ENCODE results near the gene TPGS2.
"Not testable (repeated sequence)": the region's sequence is repeated elsewhere in the genome, so short reads cannot be mapped to it uniquely, and the experiment has no call there.

TPGS2 gene

DNA sequence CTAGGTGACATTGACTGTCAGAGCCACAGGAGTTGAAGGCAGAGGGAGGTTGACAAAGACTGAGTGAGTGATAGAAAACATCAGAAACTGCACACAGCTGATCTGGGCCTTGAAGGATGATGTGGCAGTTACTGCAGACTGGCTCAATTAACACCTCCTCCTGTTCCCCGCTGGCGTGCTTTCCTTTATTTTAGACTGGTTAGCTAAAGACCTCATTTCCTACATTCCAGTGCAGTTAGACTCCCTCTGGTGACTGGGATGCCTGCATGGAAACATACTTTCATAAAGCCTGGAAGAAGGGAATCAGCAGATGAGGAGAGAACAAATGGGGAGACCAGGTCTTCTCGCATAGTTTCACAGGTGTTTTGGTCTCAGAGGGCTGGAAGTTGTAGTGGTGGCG lies 7.1 kb downstream of the TPGS2 start:
- DNase-seq: no peak

DNA sequence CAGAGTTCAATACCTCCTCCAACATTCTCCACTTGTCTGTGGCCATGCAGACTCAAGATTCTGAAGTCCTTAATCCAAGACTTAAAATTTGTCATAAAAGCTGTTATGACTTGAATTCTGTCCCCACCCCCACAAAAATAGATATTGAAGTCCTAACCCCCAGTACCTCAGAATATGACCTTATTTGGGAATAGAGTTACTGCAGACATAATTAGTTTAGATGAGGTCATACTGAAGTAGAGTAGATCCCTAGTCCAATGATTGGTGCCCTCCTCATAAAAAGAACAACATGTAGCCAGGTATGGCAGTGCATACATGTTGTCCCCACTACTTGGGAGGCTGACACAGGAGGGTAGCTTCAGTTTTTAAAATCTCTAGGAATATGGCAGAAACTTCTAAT lies 9.2 kb downstream of the TPGS2 start:
- DNase-seq: no peak

DNA sequence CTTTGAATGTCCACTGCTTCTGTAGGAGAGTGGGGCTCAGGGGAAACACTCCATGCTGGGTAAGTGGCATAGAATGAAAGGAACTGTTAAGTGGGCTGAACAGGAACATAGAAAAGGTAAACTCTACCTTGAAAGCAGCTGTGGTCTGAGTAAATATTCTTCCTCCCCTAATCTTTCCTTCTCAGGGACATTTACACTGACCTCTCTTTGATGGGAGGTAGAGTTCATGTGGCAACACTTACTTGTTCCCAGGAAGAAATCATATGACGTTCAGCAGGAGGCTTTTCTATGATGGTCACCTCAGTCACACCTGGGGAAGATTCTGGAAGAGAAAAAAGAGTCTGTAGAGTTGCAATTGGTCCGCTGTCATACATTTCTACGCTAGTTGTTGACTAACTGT lies 10.2 kb downstream of the TPGS2 start:
- no peak for DNase-seq

DNA sequence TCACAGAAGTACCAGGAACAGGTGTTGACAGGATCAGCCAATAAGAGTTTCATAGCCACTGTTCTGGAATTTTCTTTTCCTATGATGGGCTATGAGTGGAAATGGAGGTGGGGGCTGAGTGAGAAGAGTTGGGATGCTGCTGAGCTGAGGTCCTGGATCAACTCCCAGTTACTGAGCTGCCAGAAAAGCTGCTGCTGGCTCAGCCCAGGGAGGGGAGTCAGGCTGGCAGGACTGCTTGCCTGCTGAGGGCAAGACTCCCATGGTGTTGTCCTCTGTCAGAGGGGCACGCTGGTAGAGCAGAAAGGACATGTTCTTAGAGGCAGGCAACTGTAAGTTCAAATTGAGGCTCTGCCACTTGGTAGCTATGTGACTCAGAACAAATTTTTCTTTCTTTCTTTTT lies 11.8 kb downstream of the TPGS2 start:
- no peak for DNase-seq

DNA sequence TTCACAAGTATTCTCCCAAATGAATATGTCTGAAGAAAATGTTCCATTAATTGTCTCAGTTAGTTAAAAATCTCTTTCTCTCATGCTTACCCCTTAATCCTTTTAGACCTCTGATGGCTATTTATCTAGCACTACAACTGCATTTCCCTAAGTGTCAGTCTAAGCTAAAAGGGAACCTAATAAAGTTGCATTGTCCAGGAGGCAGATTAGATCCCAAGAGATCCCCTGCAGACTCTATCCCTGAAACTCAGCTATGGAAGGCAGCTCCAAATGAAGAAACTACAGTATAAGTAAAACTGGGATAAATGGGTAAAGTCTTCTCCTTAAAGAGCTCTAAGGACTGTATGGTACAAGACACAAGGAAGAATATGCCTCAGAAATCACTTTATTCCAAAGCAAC lies 12.7 kb downstream of the TPGS2 start:
- DNase-seq: not testable (repeated sequence)

DNA sequence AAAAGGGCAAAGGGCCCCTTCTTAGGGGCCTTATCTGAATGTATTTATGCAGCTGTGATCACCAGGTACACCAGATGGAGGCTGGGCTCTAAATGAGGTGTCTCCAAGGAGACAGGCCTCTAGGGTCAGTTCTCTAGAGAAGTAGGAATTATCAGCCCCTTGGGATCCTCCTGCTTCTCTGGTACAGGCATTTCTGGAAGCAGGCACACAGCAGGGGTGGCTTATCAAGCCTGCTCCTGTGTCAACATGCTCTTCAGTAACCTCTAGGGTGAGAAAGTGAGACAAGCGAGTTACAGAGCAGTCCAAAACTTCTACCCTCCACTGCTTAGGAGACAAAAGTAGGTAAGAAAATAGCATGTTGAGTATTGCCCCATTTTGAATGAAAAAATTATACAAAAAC lies 13.8 kb downstream of the TPGS2 start:
- no peak for DNase-seq

DNA sequence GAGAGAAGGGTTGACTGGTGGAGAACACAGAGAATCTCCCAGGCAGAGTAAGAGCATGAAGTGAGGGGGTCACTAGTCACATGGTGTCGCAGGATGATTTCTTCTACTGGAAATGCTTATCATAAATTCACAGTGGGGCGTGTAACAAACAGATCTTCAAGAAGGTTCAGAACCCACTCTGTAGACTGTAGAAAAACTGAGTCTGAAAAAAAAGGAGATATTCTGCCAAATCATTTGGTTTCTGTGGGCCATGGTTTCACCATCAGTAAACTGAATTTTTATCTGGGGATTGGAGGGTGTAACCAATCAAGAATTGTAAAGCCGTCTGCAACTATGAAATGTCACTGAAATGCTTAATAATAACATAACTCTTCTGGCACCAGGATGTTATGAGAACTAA lies 15.0 kb downstream of the TPGS2 start:
- DNase-seq: no peak

DNA sequence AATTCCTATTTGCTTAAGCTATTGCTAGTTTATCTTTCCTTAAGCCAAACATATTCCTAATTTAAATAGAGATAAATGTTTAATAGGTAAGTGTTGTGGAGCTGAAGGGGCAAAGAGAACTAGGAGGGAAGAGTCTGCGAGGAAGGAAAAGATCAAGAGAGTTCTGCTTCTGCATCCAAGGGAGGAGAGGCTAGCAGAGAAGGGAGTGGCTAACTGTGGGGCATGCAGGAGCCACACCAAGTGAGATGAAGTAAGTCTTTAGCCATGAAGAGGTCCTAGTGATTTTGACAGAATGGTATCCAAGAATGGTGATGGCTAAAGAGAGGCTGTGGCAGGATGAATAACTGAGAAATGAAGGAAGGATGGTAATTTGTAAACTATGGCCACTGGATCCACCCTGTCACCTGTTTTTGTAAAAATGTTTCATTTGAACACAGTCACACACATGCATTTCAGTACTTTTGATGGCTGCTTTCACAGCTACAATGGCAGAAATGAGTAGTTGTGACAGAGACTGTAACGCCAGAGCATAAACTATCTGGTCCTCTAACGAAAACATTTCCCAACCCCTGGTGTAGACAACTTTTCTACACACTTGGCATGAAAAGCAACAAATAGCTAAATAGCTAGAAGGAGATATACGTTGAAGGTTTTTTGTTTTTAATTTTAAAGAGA lies 15.6 kb downstream of the TPGS2 start:
- DNase-seq: no peak

DNA sequence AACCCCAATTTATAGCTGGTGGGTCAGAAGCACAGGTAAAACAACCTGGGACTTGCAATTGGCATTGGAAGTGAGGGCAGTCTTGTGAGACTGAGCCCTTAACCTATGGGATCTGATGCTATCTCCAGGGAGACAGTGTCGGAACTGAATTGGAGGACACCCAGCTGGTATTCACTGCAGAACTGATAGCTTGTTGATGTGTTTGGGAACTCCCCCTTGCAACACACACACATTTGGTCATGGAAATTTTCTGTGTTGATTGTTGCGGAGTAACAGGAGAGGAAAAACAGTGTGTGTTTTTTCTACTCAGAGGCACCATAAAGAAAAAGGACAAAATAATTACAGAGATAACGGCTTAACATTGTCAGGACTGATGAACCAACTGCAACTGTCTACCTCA lies 16.1 kb downstream of the TPGS2 start:
- no peak for DNase-seq

DNA sequence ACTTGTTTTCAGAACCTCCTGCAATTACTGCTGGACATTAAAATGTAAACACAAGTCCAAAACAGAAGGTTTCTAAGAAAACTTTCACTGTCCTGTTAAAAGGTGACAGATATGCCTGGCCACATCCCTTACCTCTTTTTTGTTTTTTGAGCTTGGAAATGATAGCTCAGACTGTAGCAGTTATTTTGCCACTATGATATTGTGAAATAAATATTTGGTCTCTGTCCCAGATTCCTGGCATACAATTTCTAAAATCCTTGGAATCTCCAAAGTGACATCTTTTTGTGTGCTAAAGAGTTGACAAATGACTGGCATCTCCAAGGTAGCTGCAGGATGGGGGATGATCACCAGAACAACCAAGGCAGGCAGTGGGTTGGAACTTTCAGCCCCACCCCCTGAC lies 16.8 kb downstream of the TPGS2 start:
- no peak for DNase-seq

DNA sequence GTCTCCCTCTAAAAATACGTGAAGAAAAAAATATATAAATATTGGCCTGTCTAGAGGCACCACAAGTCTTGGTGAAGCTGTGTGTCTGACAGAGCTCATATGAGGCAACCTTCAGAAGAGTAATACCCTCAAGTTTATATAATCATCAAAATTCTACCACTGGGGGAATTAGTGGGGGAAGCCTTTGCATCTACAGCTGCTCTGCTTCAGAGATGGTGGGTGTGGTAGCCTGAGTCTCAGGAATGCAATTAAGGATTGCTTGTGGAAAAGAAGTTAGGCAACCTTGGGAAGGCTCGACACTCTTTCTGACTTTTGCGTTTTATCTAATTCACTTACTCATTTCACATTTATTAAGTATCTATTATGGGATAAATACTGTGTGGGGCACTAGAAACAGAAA lies 17.4 kb downstream of the TPGS2 start:
- DNase-seq: no peak

DNA sequence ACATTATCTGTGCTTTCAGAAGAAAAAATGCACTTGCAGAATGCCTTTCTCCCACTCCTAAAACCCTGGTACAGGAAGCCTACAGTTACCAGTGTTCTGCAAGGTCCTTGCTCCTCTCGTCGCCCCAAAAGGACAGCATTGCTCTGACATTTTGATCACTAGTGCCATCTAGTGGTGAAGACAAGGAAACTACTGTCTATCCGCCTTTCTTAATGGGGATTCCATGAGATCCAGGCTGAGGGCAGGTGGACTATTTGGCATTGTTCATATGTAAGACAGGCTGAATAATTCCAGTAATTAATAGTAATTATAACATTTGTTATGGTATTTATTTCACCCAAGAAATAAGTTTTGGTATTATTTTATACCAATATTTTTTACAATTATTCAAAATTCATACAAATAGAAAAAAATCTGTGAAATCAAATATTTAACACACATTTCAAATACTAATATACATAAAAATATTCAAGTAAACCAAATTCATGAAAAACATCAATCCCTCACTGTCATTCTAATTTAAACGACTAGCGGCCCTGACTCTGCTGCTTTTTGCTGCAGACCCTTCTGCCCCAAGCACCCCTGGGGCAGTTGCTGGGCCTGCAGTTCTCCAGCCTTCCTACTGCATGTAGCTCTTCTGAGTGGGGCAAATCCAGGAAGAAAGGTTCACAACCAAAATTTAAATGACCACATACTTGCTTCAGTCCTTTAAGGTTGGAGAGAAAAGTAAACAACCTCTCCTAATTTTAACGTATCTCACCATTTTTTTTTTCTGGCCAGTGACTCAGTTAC lies 19.0 kb downstream of the TPGS2 start:
- DNase-seq: peak; percentile 33

DNA sequence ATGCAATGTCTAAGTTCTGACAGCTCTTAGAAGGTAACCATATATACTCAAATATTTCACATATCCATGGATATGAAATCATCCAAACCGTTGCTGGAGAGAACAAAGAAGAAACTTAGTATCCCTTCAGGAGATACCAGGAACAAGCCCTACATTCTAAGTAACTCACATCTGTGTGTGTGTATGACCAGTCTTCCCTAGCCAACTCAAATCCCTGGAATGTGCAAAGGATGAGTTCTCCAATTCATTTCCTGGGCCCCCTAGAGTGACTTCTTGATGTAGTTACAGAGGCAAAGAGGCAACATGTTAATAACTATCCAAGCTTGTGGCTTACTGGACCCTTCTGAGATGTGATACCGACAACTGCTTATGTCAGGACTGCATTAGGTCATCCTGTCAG lies 20.1 kb downstream of the TPGS2 start:
- no peak for DNase-seq

DNA sequence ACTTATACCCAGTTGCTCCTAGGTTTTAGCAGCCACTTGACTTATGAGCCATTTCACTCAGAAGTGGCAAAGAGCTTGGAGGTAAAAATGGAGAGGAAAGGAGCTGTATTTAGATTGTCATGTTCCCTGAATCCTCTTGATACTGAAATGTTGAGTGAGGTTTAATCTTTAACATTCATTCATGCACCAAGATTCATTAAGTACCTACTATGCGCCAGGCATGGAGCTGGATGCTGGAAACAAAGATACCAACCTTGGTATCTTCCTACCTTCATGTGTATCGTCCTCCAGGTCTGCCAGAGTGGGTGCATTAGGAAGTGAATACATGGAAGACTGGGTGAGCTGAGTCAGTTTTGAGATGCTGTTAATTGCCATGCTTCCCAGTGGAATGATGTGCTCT lies 23.7 kb downstream of the TPGS2 start:
- no peak for DNase-seq

DNA sequence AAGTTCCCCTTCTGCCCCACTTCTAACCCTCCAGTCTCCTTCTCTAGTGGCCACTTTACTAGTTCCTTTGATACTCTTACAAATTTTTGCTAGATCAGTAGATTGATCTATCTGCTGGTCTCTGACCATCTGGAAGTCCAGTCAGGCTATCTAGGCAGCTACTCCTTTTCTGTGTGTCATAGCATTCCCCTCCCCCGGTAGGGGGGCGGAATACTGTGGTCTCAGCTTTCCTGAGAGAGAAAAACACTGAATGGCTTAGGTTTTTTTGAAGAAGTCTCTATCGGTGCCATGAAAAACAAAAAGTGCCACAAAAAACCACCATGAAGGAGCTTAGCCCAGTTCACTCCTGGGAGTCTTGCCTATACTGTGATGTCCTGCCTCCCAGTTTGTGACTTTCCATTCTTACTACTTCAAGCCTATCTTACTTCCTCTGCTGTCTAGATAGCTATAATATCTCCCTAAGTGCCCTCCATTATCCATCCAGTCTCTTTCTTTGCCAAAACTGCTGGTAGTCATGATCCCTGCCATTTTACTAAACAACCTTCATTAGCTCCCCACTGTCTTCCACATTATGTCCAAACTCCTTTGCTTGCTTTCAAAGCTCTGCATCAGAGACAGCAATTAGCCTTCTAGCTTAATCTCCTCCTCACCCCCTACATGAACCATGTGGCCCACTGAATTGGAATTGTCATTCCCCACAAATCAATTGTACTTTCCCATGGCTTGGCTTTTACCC lies 29.9 kb downstream of the TPGS2 start:
- no peak for DNase-seq

DNA sequence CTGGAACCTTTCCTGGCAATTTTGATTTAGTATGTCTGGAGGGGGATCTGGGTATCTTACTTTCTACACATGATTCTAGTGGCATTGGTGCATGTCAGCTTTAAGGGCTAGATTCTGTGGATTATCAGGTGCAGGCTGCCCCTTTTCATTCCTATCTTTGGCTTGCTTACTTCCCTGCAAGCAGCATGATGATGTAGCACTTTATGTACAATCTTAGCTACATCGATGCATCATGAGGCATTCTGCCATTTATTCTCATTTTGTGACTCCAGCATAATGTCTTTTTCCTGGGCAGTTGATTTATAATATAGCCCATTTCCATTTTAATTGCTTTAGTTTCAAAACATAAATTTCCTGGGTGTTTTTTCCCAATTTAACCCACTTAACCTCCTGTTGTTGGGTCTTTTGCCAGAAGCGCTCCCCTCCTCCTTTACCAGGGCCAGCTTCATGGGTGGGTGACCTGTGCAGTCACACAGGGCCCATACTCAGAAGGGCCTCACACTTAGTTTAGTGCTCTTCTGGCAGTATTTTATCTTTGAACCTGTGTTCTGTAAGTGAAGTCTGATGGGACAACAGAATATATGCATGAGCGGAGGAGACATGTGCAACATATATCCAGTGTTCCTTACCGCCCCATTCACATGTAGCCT lies 36.0 kb downstream of the TPGS2 start:
- DNase-seq: no peak

DNA sequence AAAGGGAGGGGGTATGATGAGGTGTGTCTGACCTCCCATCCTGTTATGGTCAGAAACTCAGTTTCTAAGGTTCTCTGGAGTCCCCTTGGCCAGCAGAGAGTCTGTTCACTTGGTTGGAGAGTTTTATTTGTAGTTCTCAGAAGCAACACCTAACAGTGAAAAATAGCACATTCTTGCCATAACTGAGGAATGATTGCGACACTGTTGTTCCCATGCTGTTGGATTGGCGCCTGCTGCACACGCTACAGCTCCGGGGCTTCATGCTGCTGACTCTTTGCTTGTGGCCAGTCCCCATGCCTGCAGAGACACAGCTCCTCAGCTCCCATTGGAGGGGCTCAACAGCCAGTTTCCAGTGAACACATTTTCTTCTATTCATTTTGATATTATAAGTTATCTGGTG lies 42.1 kb downstream of the TPGS2 start:
- DNase-seq: no peak

DNA sequence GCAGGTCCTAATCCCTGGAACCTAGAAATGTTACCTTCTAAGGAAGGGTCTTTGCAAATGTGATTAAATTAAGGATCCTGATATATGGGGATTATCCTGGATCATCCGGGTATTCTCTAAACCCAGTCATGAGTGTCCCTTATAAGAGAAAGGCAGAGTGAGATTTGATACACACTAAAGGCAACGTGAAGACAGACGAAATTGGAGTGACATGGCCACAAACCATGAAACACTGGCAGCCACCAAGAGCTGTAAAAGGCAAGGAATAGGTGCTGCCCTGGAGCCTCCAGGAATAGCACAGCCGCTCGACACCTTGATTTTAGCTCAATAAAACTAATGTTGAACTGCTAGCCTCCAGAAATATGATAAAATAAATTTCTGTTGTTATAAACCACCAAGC lies 45.0 kb downstream of the TPGS2 start:
- DNase-seq: no peak

DNA sequence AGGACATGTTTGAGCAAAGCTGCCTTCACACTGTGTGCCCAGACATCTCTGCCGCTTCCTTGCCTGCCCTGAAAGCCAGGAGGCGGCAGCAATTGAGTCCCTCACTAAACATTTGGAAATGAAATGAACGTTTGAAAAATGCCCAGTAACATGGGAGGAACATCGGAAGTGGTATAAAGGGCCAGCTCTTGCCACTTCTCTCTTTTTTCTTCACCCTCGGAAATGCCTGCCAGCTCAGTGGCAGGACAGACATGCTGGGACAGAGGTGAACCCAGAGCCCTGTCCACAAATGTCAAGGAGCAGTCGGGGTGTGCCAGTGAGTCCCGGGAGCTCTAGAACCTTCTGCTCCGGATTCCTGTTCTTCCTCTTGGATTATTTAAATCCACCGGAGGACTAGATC lies 46.1 kb downstream of the TPGS2 start:
- DNase-seq: no peak

DNA sequence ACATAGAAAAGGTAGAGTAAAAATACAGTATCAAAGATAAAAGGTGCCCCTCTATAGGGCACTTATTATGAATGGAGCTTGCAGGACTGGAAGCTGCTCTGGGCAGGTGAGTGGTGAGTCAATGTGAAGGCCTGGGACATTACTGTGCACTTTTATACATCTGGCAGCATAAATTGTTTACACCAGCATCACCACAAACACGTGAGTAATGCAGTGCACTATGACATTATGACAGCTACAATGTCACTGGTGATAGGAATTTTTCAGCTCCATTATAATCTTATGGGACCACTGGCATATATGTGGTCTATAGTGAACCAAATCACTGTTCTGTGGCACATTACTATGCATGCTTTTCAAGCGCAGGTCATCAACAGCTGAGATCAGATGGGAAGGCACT lies 48.1 kb downstream of the TPGS2 start:
- no peak for DNase-seq

DNA sequence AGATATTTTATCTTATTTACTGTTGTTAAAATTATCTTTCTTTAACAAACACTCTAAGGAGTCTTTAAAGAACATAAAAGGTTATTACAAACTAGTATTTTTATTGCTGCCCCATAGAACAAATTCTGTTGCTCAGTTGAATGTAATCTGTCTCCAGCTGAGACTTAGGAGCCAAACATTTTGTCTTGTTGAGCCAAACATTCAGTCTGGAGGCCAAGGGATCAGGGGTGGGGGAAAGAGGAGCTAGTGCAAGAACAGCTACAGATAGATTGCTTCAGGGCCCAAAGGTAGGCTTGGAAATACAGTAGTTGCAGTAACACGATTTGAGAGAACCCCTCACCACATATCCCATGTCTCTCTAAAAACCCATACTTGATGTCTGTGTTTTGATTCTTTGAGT lies 51.2 kb downstream of the TPGS2 start:
- DNase-seq: no peak

DNA sequence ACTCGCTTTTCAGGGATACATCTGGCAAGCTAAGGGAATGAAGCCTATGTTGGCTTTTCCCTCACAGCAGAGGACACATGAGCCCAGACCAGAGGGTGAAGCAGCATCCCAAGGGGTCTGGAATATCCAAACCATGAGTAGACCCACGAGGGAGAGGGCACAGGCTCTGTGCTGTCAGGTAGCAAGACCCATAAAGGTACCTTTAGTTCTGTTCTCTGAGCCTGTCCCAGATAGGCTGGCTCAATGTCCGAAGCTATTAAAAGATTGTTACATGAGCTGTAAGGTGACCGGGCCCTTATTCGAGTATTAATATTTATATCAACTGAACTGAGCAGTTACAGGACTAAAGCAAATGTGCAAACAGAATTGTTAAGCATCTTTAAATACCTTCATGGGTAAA lies 52.2 kb downstream of the TPGS2 start:
- no peak for DNase-seq

DNA sequence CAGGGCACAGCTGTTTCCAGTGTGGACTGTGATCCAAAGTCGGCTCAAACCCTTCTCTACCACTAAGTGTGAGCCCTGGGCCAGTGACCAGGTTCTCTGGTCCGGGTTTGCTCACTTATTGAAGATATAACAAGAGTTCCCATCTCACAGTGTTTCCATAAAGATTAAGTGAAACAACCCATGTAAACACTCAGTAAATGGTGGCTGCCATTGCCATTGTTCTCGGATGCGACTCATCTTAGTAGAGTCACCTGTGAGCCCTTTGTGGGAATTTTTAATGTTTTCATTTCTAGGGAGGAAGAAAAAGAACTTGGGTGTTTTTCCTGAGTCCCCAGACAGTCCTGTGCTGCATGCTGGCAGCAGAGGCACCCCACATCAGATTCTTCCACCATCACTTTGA lies 53.4 kb downstream of the TPGS2 start:
- no peak for DNase-seq

DNA sequence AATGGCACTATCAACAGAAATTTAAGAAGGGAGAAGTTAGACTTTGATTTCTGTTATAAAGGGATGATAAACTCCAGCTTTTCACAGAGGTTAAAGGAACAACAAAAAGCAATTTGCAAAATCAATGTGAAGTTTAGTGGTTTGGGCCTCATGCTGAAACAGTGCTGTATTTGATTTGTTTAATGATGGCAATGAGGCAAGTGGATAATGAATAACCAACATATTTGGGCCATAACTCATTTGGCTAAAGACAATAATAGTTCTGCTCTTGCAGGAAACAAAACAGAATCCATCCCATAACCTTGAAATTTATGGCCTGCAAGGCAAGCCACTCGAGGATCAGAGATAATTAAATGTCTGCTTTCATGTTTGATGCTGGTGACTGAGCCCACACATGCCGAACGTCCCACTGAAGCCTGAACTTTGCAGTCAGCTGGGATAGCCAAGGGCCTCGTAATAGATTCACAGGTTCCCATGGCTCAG lies 56.5 kb downstream of the TPGS2 start:
- DNase-seq: no peak
